NT2/D1 (cell line): Measurements from ENCODE around the gene LTC4S.
A peak's percentile ranks its signal among the peaks of the same experiment; 100 is the strongest.

Experiments
- DNase-seq: peaks from one replicate; pipeline ENCODE4 v3.0.0-alpha.2; 2011; ENCODE audit warnings: low read depth, low spot score
- H3K27me3 ChIP-seq: 2 replicates; pipeline ENCODE4 v1.6.0; 2011; ENCODE audit warnings: mild to moderate bottlenecking; ENCODE audit not compliant: insufficient read length, insufficient read depth
- H3K36me3 ChIP-seq: 2 replicates; pipeline ENCODE4 v1.6.1; 2011; ENCODE audit warnings: mild to moderate bottlenecking, low read length, mixed read lengths; ENCODE audit not compliant: insufficient read depth, insufficient read length
- H3K4me1 ChIP-seq: 2 replicates; pipeline ENCODE4 v1.5.1; 2011; ENCODE audit not compliant: insufficient read depth, insufficient read length
- H3K4me3 ChIP-seq: 2 replicates; pipeline ENCODE4 v1.5.1; 2011; ENCODE audit warnings: low read depth; ENCODE audit not compliant: insufficient read length
- H3K9ac ChIP-seq: 2 replicates; pipeline ENCODE4 v1.6.0; 2011; ENCODE audit warnings: low read depth; ENCODE audit not compliant: insufficient read length
- H3K9me3 ChIP-seq: 2 replicates; pipeline ENCODE4 v1.5.1; 2011; ENCODE audit warnings: mild to moderate bottlenecking, low read length; ENCODE audit not compliant: insufficient read depth
- SUZ12 ChIP-seq: IDR thresholded peaks from 2 replicates; pipeline ENCODE4 v1.6.1; 2011; ENCODE audit not compliant: insufficient read length, insufficient read depth; ENCODE audit errors: extremely low read depth
- YY1 ChIP-seq: IDR thresholded peaks from 2 replicates; pipeline ENCODE4 v1.6.1; 2011; ENCODE audit not compliant: insufficient read length, insufficient read depth
- ZNF274 ChIP-seq: IDR thresholded peaks from 2 replicates; pipeline ENCODE4 v1.6.1; 2011; ENCODE audit warnings: mild to moderate bottlenecking, low read depth, low read length

The LTC4S gene

GRCh38 chr5:179796877-179797608, 3.3 kb downstream of the LTC4S start:
- TF ChIP-seq SUZ12 (no peak), YY1 (no peak), ZNF274 (no peak)
- DNase-seq = no peak
- Histone ChIP-seq H3K4me1 (peaks cover 14% of the 10 kb centered on the region), H3K9ac (peak overlapping the region; percentile 70), H3K9me3 (no peaks in the 10 kb centered on the region), H3K4me3 (peak overlapping the region; percentile 60), H3K36me3 (peaks cover 48% of the 10 kb centered on the region), H3K27me3 (no peaks in the 10 kb centered on the region)

GRCh38 chr5:179797741-179798140, 4.0 kb downstream of the LTC4S start:
- Histone ChIP-seq H3K4me1 (peaks cover 18% of the 10 kb centered on the region), H3K9me3 (no peaks in the 10 kb centered on the region), H3K27me3 (no peaks in the 10 kb centered on the region), H3K36me3 (peaks cover 50% of the 10 kb centered on the region), H3K4me3 (no peak overlapping the region), H3K9ac (no peak overlapping the region)
- TF ChIP-seq YY1 (no peak), ZNF274 (no peak), SUZ12 (no peak)
- DNase-seq = no peak

- peaks cover 50% of the 10 kb centered on the region for H3K36me3 ChIP-seq
- peaks cover 18% of the 10 kb centered on the region for H3K4me1 ChIP-seq
- no peaks in the 10 kb centered on the region for H3K27me3 ChIP-seq
- no peak for DNase-seq
- no peak overlapping the region for H3K4me3 ChIP-seq
- H3K9ac ChIP-seq = no peak overlapping the region
- TF ChIP-seq SUZ12 = no peak
- H3K9me3 ChIP-seq = no peaks in the 10 kb centered on the region
These were observed 4.5 kb downstream of the LTC4S start for GRCh38 chr5:179798144-179798770.

DNA sequence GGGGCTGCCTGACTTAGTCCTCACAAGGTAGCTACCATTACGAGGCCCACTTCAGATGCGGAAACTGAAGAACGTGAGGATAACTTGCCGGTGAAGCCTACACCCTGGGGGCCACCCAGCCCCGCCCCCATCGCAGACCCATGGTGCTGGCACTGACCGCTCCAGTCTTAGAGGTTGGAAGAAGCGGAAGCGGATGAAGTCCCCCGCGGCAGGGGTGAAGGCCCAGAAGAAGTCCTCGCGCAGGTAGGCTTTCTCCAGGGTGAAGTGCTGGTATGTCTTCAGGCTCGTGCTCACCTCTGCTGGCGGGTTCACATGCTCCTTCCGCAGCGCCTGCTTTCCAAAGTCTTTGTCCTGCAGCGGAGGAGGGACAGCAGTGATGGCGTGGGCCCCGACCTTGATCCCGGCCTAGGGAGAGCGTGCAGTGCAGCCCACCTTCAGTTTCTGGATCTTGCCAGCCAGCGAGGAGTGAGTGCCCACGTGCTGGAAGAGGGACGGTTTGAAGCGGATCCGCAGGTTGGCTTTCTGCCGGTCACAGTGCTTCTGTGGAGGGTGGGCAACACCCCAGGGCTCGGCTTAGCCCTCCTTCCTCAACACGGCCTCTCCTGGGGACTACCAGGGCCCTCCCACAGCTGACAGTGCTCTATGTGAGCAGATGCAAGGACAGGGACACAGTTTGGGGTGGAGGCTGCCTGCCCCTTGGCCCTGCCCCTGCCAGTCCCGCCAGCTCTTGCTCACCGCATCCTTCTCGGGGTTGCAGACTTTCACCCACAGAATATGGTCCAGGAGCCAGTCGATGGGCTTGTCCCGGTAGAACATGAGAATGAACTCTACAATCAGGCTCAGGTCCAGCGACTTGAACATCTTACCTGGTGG, 5.2 kb downstream of the LTC4S start:
- Histone ChIP-seq H3K36me3 (peaks cover 50% of the 10 kb centered on the region), H3K9ac (no peak overlapping the region), H3K4me3 (no peak overlapping the region), H3K27me3 (no peaks in the 10 kb centered on the region), H3K4me1 (peaks cover 22% of the 10 kb centered on the region), H3K9me3 (no peaks in the 10 kb centered on the region)
- DNase-seq = no peak
- TF ChIP-seq ZNF274 = no peak
- TF ChIP-seq SUZ12 = no peak
- no peak for TF ChIP-seq YY1

DNA sequence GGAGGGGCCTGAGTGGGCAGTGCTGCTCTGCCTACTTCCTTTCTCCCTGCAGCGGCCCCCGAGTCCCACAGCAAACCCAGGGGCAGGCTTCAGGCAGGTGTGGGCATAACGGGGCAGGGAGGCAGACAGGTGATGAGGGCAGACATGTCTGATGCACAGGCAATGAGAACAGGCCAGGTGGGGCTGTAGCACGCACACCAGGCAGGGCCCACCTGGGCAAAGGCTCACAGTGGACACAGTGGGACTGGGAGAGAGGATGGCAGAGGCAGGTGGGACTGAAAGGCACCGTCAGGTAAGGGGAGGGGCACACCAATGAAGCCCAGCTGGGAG, 5.8 kb downstream of the LTC4S start:
- no peak for DNase-seq
- Histone ChIP-seq H3K9ac (no peak overlapping the region), H3K36me3 (peaks cover 50% of the 10 kb centered on the region), H3K9me3 (no peaks in the 10 kb centered on the region), H3K27me3 (no peaks in the 10 kb centered on the region), H3K4me1 (peaks cover 23% of the 10 kb centered on the region), H3K4me3 (no peak overlapping the region)
- TF ChIP-seq ZNF274 = no peak
- TF ChIP-seq YY1 = no peak
- no peak for TF ChIP-seq SUZ12

GRCh38 chr5:179800071-179800695, 6.4 kb downstream of the LTC4S start:
- Histone ChIP-seq H3K4me3 (no peak overlapping the region), H3K9ac (no peak overlapping the region), H3K27me3 (no peaks in the 10 kb centered on the region), H3K36me3 (peaks cover 52% of the 10 kb centered on the region), H3K9me3 (no peaks in the 10 kb centered on the region), H3K4me1 (peaks cover 24% of the 10 kb centered on the region)
- TF ChIP-seq ZNF274 (no peak), SUZ12 (no peak), YY1 (no peak)
- no peak for DNase-seq
